Neural crest cell (in vitro differentiated cells): ENCODE measurements around the gene MYLK4. TPM values are rescaled to one million over a fixed set of nuclear protein-coding genes. Genes with fewer than 3 reads are reported as not detected.

Experiments
- DNase-seq: peaks from one replicate; pipeline ENCODE4 v3.0.0; 2021; ENCODE audit warnings: low read depth, mixed read lengths, low spot score
- H3K27ac Mint-ChIP-seq: one replicate; pipeline ENCODE4 v1.8.0; 2021; ENCODE audit warnings: mild to moderate bottlenecking, mixed read lengths; ENCODE audit not compliant: unreplicated experiment
- H3K27me3 Mint-ChIP-seq: 2 replicates; pipeline ENCODE4 v1.8.0; 2021; ENCODE audit warnings: low read depth, mild to moderate bottlenecking, mixed read lengths
- H3K36me3 Mint-ChIP-seq: 2 replicates; pipeline ENCODE4 v1.8.0; 2021; ENCODE audit warnings: low read depth, mild to moderate bottlenecking, mixed read lengths
- H3K4me1 Mint-ChIP-seq: 2 replicates; pipeline ENCODE4 v1.8.0; 2021; ENCODE audit warnings: mixed read lengths
- H3K4me3 Mint-ChIP-seq: one replicate; pipeline ENCODE4 v1.8.0; 2021; ENCODE audit warnings: mild to moderate bottlenecking, mixed read lengths
- H3K9me3 Mint-ChIP-seq: 2 replicates; pipeline ENCODE4 v1.8.0; 2021; ENCODE audit warnings: mixed read lengths
- CTCF ChIP-seq: fragments of 200-600 bp; sonication (generic); conservative IDR thresholded peaks from 2 replicates; pipeline ENCODE4 v1.5.0; 2021; ENCODE audit warnings: antibody characterized with exemption, mild to moderate bottlenecking
- total RNA-seq: library from RNA; stranded (reverse); gene quantifications from 2 replicates; pipeline ENCODE4 v1.2.1, GENCODE V29; 2021

MYLK4 gene
- total RNA-seq, 1 donor from 2014 or later: 0.96 TPM

- Mint-ChIP-seq H3K27me3 (no peaks in the 10 kb centered on the region), H3K4me3 (no peak overlapping the region), H3K9me3 (no peaks in the 10 kb centered on the region), H3K27ac (no peak overlapping the region), H3K4me1 (peaks cover 8% of the 10 kb centered on the region), H3K36me3 (peaks cover 9% of the 10 kb centered on the region)
- TF ChIP-seq CTCF: no peak
- no peak for DNase-seq
These were observed 40.8 kb upstream of the MYLK4 start for GRCh38 chr6:2791450-2791974.

GRCh38 chr6:2790588-2791449 lies 40.1 kb upstream of the MYLK4 start:
- DNase-seq: peak; percentile 51
- Mint-ChIP-seq H3K9me3 (no peaks in the 10 kb centered on the region), H3K36me3 (peaks cover 9% of the 10 kb centered on the region), H3K4me3 (no peak overlapping the region), H3K27ac (no peak overlapping the region), H3K27me3 (no peaks in the 10 kb centered on the region), H3K4me1 (peaks cover 7% of the 10 kb centered on the region)
- peak; percentile 84 for TF ChIP-seq CTCF

DNA sequence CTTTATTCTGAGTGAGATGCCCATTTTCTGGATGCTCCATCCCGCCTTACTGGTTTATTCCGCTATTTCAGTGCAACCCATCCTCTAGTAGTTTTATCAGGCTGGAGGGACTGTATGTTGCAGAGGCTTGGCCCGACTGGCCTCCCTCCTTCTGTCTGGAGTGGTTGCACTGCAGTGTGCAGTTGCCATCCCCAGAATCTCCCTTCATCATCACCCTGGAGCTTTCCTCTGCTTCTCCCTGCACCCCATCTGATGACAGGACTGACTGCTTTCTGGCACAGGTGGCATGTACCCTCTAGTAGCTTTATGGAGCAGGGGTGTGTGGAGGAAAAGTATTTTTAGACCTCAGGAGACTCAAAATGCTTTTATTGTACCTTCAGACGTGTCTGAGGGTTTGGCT lies 35.5 kb upstream of the MYLK4 start:
- DNase-seq: no peak
- Mint-ChIP-seq H3K36me3 (peaks cover 14% of the 10 kb centered on the region), H3K27me3 (no peaks in the 10 kb centered on the region), H3K4me1 (peaks cover 7% of the 10 kb centered on the region), H3K27ac (no peak overlapping the region), H3K4me3 (no peak overlapping the region), H3K9me3 (no peaks in the 10 kb centered on the region)
- TF ChIP-seq CTCF: no peak

DNA sequence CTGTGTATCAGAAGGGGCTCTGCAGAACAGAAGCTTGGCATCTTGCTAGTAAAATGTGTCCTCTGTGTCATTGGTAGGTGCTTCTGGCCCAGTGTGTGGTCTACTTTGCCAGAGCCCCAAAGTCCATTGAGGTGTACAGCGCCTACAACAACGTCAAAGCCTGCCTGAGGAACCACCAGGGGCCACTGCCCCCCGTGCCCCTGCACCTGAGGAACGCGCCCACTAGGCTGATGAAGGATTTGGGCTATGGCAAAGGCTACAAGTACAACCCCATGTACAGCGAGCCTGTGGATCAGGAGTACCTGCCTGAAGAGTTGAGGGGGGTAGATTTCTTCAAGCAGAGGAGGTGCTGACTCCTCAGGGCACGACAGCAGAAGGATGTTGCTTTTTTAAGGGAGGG lies 34.2 kb upstream of the MYLK4 start:
- Mint-ChIP-seq H3K27me3 (no peaks in the 10 kb centered on the region), H3K4me1 (peaks cover 6% of the 10 kb centered on the region), H3K4me3 (no peak overlapping the region), H3K36me3 (peaks cover 14% of the 10 kb centered on the region), H3K27ac (no peak overlapping the region), H3K9me3 (no peaks in the 10 kb centered on the region)
- no peak for DNase-seq
- TF ChIP-seq CTCF: no peak

GRCh38 chr6:2784061-2784460 lies 33.3 kb upstream of the MYLK4 start:
- no peak for DNase-seq
- H3K4me3 Mint-ChIP-seq: no peak overlapping the region
- H3K27me3 Mint-ChIP-seq: no peaks in the 10 kb centered on the region
- H3K36me3 Mint-ChIP-seq: peaks cover 14% of the 10 kb centered on the region
- H3K9me3 Mint-ChIP-seq: no peaks in the 10 kb centered on the region
- H3K4me1 Mint-ChIP-seq: peaks cover 6% of the 10 kb centered on the region
- no peak overlapping the region for H3K27ac Mint-ChIP-seq
- TF ChIP-seq CTCF: no peak
